HepG2 (cell line): ENCODE measurements around the gene CHN1.

Experiments
- GABPB1 ChIP-seq: IDR thresholded peaks from 2 replicates; pipeline ENCODE4 v1.6.1; 2016; ENCODE audit warnings: mild to moderate bottlenecking, missing genetic modification reagents, moderate library complexity, missing compliant biosample characterization
- PAX8 ChIP-seq: sonication (generic); formaldehyde crosslinking; IDR thresholded peaks from 2 replicates; pipeline ENCODE4 v1.8.0; 2022; ENCODE audit warnings: mild to moderate bottlenecking, missing genetic modification reagents, borderline replicate concordance
- ZBTB42 ChIP-seq: sonication (generic); formaldehyde crosslinking; IDR thresholded peaks from 2 replicates; pipeline ENCODE4 v1.5.0; 2020; ENCODE audit warnings: mild to moderate bottlenecking, missing genetic modification reagents
- ZNF768 ChIP-seq: sonication (generic); formaldehyde crosslinking; IDR thresholded peaks from 2 replicates; pipeline ENCODE4 v1.4.0; 2020; ENCODE audit warnings: missing genetic modification reagents
- TF ChIP-seq, protein P1 (sequence below): sonication (generic); formaldehyde crosslinking; IDR thresholded peaks from 2 replicates; pipeline ENCODE4 v1.5.0; 2020; ENCODE audit warnings: mild to moderate bottlenecking, missing genetic modification reagents, moderate library complexity

GRCh38 chr2:174812037-174812436 lies 193.1 kb downstream of the CHN1 start:
- TF ChIP-seq GABPB1 = no peak
- TF ChIP-seq, protein P1, sequence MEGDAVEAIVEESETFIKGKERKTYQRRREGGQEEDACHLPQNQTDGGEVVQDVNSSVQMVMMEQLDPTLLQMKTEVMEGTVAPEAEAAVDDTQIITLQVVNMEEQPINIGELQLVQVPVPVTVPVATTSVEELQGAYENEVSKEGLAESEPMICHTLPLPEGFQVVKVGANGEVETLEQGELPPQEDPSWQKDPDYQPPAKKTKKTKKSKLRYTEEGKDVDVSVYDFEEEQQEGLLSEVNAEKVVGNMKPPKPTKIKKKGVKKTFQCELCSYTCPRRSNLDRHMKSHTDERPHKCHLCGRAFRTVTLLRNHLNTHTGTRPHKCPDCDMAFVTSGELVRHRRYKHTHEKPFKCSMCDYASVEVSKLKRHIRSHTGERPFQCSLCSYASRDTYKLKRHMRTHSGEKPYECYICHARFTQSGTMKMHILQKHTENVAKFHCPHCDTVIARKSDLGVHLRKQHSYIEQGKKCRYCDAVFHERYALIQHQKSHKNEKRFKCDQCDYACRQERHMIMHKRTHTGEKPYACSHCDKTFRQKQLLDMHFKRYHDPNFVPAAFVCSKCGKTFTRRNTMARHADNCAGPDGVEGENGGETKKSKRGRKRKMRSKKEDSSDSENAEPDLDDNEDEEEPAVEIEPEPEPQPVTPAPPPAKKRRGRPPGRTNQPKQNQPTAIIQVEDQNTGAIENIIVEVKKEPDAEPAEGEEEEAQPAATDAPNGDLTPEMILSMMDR (CRISPR knock-in tag) = no peak
- no peak for TF ChIP-seq ZNF768 (CRISPR knock-in tag)
- TF ChIP-seq PAX8 (CRISPR knock-in tag) = no peak
- no peak for TF ChIP-seq ZBTB42
